Hematopoietic multipotent progenitor cell treated with erythropoietin and hydrocortisone succinate and interleukin-3 and kit ligand, for 8 days (in vitro differentiated cells): ENCODE results near the gene C1orf174.
"Not testable (repeated sequence)": the region's sequence is repeated elsewhere in the genome, so short reads cannot be mapped to it uniquely, and the experiment has no call there.

Experiments
- DNase-seq: peaks from one replicate; pipeline ENCODE4 v3.0.0-alpha.2; 2015

Gene C1orf174

GRCh38 chr1:3925256-3925655 lies 25.2 kb upstream of the C1orf174 start:
- DNase-seq, result no peak

GRCh38 chr1:3924825-3925220 lies 24.8 kb upstream of the C1orf174 start:
- DNase-seq, result no peak

GRCh38 chr1:3924186-3924824 lies 24.2 kb upstream of the C1orf174 start:
- DNase-seq, result no peak

GRCh38 chr1:3923378-3924185 lies 23.5 kb upstream of the C1orf174 start:
- no peak for DNase-seq

- no peak for DNase-seq
Observed at GRCh38 chr1:3922851-3923250, 22.8 kb upstream of the C1orf174 start.

- DNase-seq, result no peak
Observed at GRCh38 chr1:3922201-3922725, 22.2 kb upstream of the C1orf174 start.

GRCh38 chr1:3921765-3922164 lies 21.7 kb upstream of the C1orf174 start:
- no peak for DNase-seq

- DNase-seq, result no peak
Observed at GRCh38 chr1:3919706-3920105, 19.6 kb upstream of the C1orf174 start.

- no peak for DNase-seq
Observed at GRCh38 chr1:3918966-3919611, 19.0 kb upstream of the C1orf174 start.

- DNase-seq, result not testable (repeated sequence)
Observed at GRCh38 chr1:3918359-3918758, 18.3 kb upstream of the C1orf174 start.

GRCh38 chr1:3917761-3918160 lies 17.7 kb upstream of the C1orf174 start:
- DNase-seq, result no peak

GRCh38 chr1:3915551-3916121 lies 15.6 kb upstream of the C1orf174 start:
- no peak for DNase-seq

GRCh38 chr1:3914911-3915310 lies 14.8 kb upstream of the C1orf174 start:
- no peak for DNase-seq

GRCh38 chr1:3914331-3914851 lies 14.3 kb upstream of the C1orf174 start:
- DNase-seq, result no peak

GRCh38 chr1:3912809-3913685 lies 13.0 kb upstream of the C1orf174 start:
- DNase-seq, result no peak

GRCh38 chr1:3911981-3912808 lies 12.1 kb upstream of the C1orf174 start:
- DNase-seq, result no peak

- peak; percentile 66 for DNase-seq
Observed at GRCh38 chr1:3910857-3911845, 11.1 kb upstream of the C1orf174 start.

GRCh38 chr1:3910049-3910731 lies 10.1 kb upstream of the C1orf174 start:
- DNase-seq, result no peak

GRCh38 chr1:3909615-3910014 lies 9.5 kb upstream of the C1orf174 start:
- DNase-seq, result no peak
